HG02588 (cell line): ENCODE data around the gene RAD50.
A peak's percentile ranks its signal among the peaks of the same experiment; 100 is the strongest.

Experiments used
- ATAC-seq: cut with Tn5 transposase; IDR thresholded peaks from one replicate; pipeline ENCODE4 v1.9.1; 2021; ENCODE audit warnings: mild to moderate bottlenecking, moderate library complexity; ENCODE audit not compliant: unreplicated experiment

Gene RAD50

GRCh38 chr5:132673939-132674630 is 117.3 kb downstream of the RAD50 start, which contains the start of gene IL4:
Gene IL4 (plus strand): TSS chr5:132673989. CDS start chr5:132674051, 62 bp downstream.
- ATAC-seq: no peak

DNA sequence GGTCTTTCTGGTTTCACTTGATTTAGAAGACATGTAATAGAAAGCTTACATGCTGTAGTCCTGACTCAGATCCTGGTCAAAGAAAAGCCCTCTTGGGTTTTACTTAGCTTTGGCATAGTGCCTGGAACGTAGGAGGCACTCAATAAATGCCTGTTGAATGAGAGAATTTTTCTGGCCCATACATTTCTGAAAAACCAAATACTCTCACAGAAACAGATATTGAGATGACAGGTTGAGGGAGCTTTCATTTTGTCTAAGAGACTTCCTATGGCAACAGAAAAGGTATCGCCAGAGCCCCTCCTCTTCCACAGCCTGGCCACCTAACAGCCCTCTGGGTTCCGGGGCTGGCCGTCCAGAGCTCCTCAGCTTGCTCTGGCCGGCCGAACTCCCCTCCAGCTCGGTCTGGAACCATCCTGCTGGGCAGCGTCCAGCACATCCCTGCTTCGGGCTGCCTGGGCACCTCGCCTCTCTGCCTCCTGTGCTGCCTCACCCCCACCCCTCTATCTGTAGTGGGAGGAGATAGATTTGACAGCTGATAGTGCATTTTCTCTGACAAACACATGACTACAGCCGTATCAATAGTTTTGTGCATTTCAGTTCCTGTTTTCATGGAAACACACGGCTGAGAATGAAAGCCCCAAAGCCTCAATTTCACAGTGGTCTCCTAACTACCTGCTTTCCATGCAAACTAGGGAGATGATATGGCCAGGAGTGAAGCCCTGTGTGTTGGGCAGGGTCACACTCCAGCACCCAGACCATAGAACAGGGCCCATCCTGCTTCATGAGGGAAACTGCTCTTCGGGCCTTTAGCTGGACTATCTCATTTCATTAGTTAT is 118.1 kb downstream of the RAD50 start:
- peak; percentile 76 for ATAC-seq

GRCh38 chr5:132675936-132676689 is 119.3 kb downstream of the RAD50 start:
- no peak for ATAC-seq

DNA sequence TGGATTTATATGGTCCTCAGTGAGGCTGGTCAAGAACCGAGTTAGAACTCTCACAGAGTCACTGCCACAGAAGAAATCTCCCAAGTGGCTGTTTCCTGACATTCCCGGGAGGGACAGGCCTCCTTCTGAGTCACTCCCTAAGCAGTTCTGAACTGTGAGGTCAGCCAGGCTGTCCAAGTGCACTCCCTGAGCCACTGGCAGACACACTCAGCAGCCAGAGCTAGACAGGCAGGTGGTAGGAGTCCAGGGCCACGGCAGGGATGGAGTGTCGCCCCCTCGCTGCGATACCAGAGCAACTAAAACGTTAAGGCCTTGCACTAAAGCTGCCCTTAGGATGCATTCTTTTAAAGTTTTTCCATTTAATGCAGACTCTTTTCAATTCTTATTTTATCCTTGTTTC is 120.4 kb downstream of the RAD50 start:
- no peak for ATAC-seq

GRCh38 chr5:132677682-132678400 is 121.1 kb downstream of the RAD50 start:
- no peak for ATAC-seq

DNA sequence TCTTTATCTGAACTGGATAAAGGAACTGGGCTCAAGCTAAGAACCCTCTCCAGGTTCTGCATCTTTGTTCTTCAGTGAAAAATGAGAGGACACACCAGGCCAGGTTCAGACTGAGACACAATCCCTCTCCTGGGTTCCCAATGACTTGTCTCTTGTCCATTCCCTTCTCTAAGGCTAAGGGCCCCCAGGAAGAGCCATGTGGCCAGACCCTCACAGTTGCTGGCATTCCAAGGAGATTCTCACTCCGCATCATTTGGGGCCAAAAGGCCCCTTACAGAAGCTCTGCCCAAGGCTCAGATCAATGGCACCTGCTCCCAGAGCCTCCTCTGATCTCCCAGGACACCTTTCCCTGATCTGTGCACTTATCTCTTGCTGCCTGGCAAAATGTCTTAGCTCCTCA is 122.0 kb downstream of the RAD50 start:
- no peak for ATAC-seq

GRCh38 chr5:132679166-132679565 is 122.4 kb downstream of the RAD50 start:
- ATAC-seq: no peak

- ATAC-seq: no peak
Observed at GRCh38 chr5:132679717-132680380, 123.1 kb downstream of the RAD50 start.

GRCh38 chr5:132680780-132681475 is 124.2 kb downstream of the RAD50 start:
- no peak for ATAC-seq

GRCh38 chr5:132681476-132681831 is 124.7 kb downstream of the RAD50 start:
- ATAC-seq: no peak

DNA sequence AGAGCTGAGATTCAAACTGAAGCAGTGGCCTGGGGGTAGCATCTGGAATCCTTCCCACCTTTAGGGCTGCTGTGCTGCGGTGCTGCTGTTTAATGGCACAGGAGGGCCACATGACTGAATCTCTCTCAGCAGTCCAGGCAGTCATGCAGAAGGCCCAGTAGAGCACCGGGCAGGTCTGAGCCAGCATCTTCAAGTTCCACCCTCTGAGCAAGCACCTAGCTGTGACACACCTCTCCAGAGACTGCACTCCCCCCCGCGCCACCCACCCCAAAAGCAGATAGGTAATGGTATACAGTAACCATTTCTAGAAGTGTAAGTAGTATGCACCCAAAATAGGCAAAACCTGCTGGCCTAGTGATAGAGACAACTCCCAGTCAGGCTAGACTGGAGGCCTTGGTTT is 125.2 kb downstream of the RAD50 start:
- no peak for ATAC-seq

DNA sequence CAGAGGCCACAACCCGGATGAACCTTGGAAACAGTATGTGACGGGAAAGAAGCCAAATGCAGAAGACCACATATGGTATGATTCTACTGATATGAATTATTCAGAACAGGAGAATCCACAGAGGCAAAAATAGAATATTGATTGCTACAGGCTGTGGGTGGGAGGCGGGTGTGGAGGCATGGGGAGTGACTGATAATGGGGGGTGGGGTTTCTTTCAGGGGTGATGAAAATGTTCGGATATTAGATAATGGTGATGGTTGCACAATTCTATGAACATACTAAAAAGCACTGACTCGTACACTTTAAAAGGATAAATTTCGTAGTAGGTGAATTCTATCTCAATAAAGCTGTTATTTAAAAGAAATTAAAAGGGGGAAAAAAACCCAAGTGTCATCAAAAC is 127.7 kb downstream of the RAD50 start:
- no peak for ATAC-seq

GRCh38 chr5:132684922-132685720 is 128.3 kb downstream of the RAD50 start:
- no peak for ATAC-seq

GRCh38 chr5:132686193-132686592 is 129.4 kb downstream of the RAD50 start:
- no peak for ATAC-seq

DNA sequence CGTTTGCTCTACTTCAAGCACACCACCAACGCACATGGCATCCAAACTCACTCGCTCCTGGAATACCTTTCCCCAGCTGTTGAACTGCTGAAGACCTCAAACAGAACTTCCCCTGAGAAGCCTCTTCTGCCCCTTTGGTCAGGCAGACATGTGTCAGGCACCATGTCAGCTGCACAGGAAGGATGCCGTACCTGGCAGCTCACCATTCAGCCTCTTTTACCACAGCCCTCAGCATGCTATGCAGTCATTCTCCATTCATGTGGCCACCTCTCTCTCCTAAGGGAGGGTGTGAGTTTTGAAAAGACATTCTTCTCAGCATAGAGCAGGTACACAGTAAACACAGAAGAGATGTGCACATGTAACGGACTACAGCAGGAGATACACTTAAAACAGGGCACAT is 131.2 kb downstream of the RAD50 start:
- ATAC-seq: no peak

DNA sequence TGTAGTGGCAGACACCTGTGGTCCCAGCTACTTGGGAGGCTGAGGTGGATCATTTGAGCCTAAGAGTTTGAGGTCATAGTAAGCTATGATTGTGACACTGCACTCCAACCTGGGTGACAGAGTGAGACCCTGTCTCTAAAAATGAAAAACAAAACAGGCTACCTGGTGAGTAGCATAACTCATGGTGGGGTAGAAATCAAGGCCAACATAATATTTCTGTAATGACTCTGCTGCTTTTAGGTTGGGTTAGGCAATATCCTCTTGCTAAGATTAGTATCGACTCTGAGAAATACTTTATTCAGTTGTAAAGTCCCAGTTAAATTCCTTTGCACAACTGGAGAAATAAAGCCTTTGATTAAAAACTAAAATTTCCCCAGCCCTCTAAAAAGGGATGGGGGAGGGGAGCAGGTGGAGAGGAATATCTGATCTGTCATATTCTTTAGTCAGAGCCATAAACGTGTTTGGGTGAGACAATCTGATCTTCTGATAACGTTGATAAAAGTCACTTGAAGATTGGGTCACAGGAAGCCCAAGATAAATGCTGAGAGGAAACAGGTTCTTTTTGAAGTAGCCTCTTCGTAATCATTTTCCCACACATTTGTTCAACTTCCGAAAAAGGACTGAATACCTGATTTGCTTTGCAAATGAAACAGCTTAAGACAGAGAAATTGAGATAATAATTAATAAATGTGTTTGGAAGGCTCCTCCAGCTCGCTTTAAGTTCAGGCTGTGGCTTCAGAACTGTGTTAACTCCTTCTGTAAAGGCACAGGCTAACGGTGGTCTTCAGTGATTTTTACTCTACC is 132.0 kb downstream of the RAD50 start:
- no peak for ATAC-seq

GRCh38 chr5:132689513-132689912 is 132.7 kb downstream of the RAD50 start:
- ATAC-seq: no peak

DNA sequence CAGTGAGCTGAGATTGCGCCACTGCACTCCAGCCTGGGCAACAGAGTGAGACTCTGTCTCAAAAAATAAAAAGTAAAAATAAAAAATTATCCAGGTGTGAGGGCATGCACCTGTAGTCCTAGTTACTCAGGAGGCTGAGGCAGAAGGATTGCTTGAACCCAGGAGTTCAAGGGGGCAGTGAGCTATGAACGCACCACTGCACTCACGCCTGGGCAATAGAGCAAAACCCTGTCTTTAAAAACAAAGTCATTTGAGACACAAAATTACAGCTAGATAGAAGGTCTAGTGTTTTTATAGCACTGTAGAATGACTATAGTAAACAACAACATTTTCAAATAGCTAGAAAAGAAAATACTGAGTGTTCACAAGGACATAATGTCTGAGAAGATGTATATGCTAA is 133.4 kb downstream of the RAD50 start:
- no peak for ATAC-seq
